SK-N-MC (cell line): ENCODE results near the gene ADARB2.

Experiments used
- EZH2 ChIP-seq: fragments of 200-600 bp; sonication (generic); IDR thresholded peaks from one replicate; pipeline ENCODE4 v1.6.1; 2017; ENCODE audit warnings: antibody characterized with exemption
- FOXP2 ChIP-seq: optimal IDR thresholded peaks from 2 replicates; pipeline ENCODE3; 2011; ENCODE audit warnings: mild to moderate bottlenecking, moderate library complexity; ENCODE audit not compliant: insufficient read depth; ENCODE audit errors: extremely low read length, control extremely low read depth
- POLR2AphosphoS5 ChIP-seq: IDR thresholded peaks from 2 replicates; pipeline ENCODE4 v1.6.1; 2012; ENCODE audit warnings: mild to moderate bottlenecking, low read depth, low read length, borderline replicate concordance

DNA sequence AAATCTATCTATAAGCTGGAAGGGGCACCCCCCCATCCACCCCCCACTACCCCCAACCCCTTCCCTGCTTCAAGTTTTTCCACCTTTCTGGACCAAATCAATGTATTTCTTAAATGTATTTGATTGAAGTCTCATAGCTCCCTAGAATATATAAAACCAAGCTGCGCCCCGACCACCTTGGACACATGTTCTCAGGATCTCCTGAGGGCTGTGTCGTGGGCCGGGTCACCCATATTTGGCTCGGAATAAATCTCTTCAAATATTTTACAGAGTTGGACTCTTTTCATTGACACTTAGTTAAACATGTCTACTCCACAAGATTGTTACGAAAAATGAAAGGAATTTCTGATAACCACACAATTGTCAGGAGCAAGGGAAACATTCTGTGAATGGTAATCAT is 215.6 kb downstream of the ADARB2 start:
- no peak for TF ChIP-seq EZH2
- no peak for TF ChIP-seq POLR2AphosphoS5
- no peak for TF ChIP-seq FOXP2
